HL-60 (cell line): ENCODE data around the gene LRP1B.

Experiments
- CTCF ChIP-seq: IDR thresholded peaks from one replicate; pipeline ENCODE4 v1.5.1; 2011; ENCODE audit warnings: low read length, control low read depth, inconsistent platforms; ENCODE audit not compliant: insufficient read depth
- GABPA ChIP-seq: IDR thresholded peaks from 2 replicates; pipeline ENCODE4 v1.6.1; 2012; ENCODE audit warnings: low read depth
- POLR2AphosphoS5 ChIP-seq: IDR thresholded peaks from 2 replicates; pipeline ENCODE4 v1.6.1; 2012; ENCODE audit warnings: low read depth
- REST ChIP-seq: IDR thresholded peaks from 2 replicates; pipeline ENCODE4 v1.6.1; 2012; ENCODE audit warnings: low read depth; ENCODE audit not compliant: insufficient replicate concordance

- TF ChIP-seq CTCF (no peak), GABPA (no peak), POLR2AphosphoS5 (no peak), REST (no peak)
Observed at GRCh38 chr2:140654565-140654964, 1476.3 kb downstream of the LRP1B start.
